OCI-LY7 (cell line): ENCODE results near the gene DNAH3. TPM values are rescaled to one million over a fixed set of nuclear protein-coding genes. Genes with fewer than 3 reads are reported as not detected.
"Not testable (repeated sequence)": the region's sequence is repeated elsewhere in the genome, so short reads cannot be mapped to it uniquely, and the experiment has no call there.

Experiments
- BruUV-seq: library from RNA; stranded (reverse); fragments of 400-500 nt; replicated peaks from 2 replicates; lab custom pipeline; 2021; lab: Mats Ljungman, UMichigan
- CTCF ChIA-PET: fragments of 300-600 bp; sonication (Branson Sonifier 250); formaldehyde crosslinking; loops from one replicate; lab custom pipeline; 2022; ENCODE audit warnings: antibody characterized with exemption; ENCODE audit not compliant: unreplicated experiment; lab: Charles Lee
- POLR2A ChIA-PET: fragments of 300-600 bp; sonication (Branson Sonifier 250); formaldehyde crosslinking; loops from one replicate; lab custom pipeline; 2022; ENCODE audit warnings: antibody characterized with exemption; lab: Charles Lee
- DNase-seq: peaks from one replicate; pipeline ENCODE4 v3.0.0-alpha.2; 2015; ENCODE audit warnings: low spot score
- H2AFZ ChIP-seq: fragments of 200-600 bp; sonication (generic), shearing (Covaris generic); 2 replicates; pipeline ENCODE4 v1.6.1; 2014; ENCODE audit warnings: mild to moderate bottlenecking, antibody characterized with exemption, low read length, moderate library complexity
- H3K27ac ChIP-seq: fragments of 200-600 bp; sonication (generic); 2 replicates; pipeline ENCODE4 v1.5.1; 2014; ENCODE audit warnings: mixed run types, low read depth, mild to moderate bottlenecking, moderate library complexity, low read length, inconsistent platforms; ENCODE audit not compliant: poor library complexity, severe bottlenecking
- H3K36me3 ChIP-seq: fragments of 200-600 bp; sonication (generic); 2 replicates; pipeline ENCODE4 v1.6.1; 2014; ENCODE audit warnings: mild to moderate bottlenecking, antibody characterized with exemption, low read length, moderate library complexity, mixed read lengths; ENCODE audit not compliant: insufficient read depth
- H3K4me1 ChIP-seq: fragments of 200-600 bp; sonication (generic); 2 replicates; pipeline ENCODE4 v1.5.1; 2014; ENCODE audit warnings: mild to moderate bottlenecking, low read length; ENCODE audit not compliant: insufficient read depth, poor library complexity, severe bottlenecking
- H3K4me2 ChIP-seq: fragments of 200-600 bp; sonication (generic); 2 replicates; pipeline ENCODE4 v1.6.1; 2014; ENCODE audit warnings: mild to moderate bottlenecking, low read length
- H3K4me3 ChIP-seq: fragments of 200-600 bp; sonication (generic); 2 replicates; pipeline ENCODE4 v1.5.1; 2014; ENCODE audit warnings: mild to moderate bottlenecking, low read depth, low read length; ENCODE audit not compliant: poor library complexity, severe bottlenecking
- H3K79me2 ChIP-seq: fragments of 200-600 bp; sonication (generic); 2 replicates; pipeline ENCODE4 v1.6.1; 2016; ENCODE audit warnings: low read depth, mild to moderate bottlenecking, low read length, moderate library complexity, mixed read lengths; ENCODE audit not compliant: insufficient read depth
- H3K9me2 ChIP-seq: fragments of 200-600 bp; sonication (generic); 2 replicates; pipeline ENCODE4 v1.6.1; 2016; ENCODE audit warnings: mild to moderate bottlenecking, low read length, mixed read lengths; ENCODE audit not compliant: insufficient read depth
- H3K9me3 ChIP-seq: fragments of 200-600 bp; sonication (generic); 2 replicates; pipeline ENCODE4 v1.6.1; 2014; ENCODE audit warnings: mild to moderate bottlenecking, mixed run types, low read length, mixed read lengths
- H4K20me1 ChIP-seq: fragments of 200-600 bp; sonication (generic); 2 replicates; pipeline ENCODE4 v1.6.1; 2014; ENCODE audit warnings: mild to moderate bottlenecking, antibody characterized with exemption, low read length, moderate library complexity, mixed read lengths; ENCODE audit not compliant: insufficient read depth
- CTCF ChIP-seq: fragments of 200-600 bp; sonication (generic); conservative IDR thresholded peaks from 2 replicates; pipeline ENCODE4 v1.5.1; 2014; ENCODE audit warnings: mild to moderate bottlenecking, antibody characterized with exemption, low read length, moderate library complexity, mixed read lengths
- EZH2phosphoT487 ChIP-seq: fragments of 200-600 bp; sonication (generic); IDR thresholded peaks from 2 replicates; pipeline ENCODE4 v1.6.1; 2018; ENCODE audit warnings: low read depth, borderline replicate concordance, mild to moderate bottlenecking, mixed run types, antibody characterized with exemption, low read length, moderate library complexity, mixed read lengths
- intact Hi-C: fragments of 100-400 bp; cut with micrococcal nuclease; formaldehyde crosslinking; loops from one replicate; pipeline ENCODE4 v1.10.0; 2022; ENCODE audit not compliant: unreplicated experiment
- total RNA-seq, 2 experiments: library from RNA; depleted of rRNA in 1 of 2; stranded (reverse); fragments of >200 nt in 1 of 2; shearing (Covaris generic) in 1 of 2; gene quantifications; 2 replicates each; pipeline ENCODE4 v1.2.3, GENCODE V29; 2014 to 2022

The DNAH3 gene
- total RNA-seq, 2 experiments from 2014 or later: not detected

- no peak overlapping the region for H3K4me3 ChIP-seq
- no peak overlapping the region for H3K27ac ChIP-seq
- ChIA-PET POLR2A (no interaction called here), CTCF (no interaction called here)
- no TSS peak for BruUV-seq
- TF ChIP-seq CTCF (no peak), EZH2phosphoT487 (no peak)
- intact Hi-C loops: no loop called here
- no peaks in the 10 kb centered on the region for H3K36me3 ChIP-seq
- DNase-seq: no peak
- no peaks in the 10 kb centered on the region for H3K79me2 ChIP-seq
- H3K4me2 ChIP-seq: no peak overlapping the region
- H2AFZ ChIP-seq: no peak overlapping the region
- H3K9me3 ChIP-seq: no peaks in the 10 kb centered on the region
- no peaks in the 10 kb centered on the region for H4K20me1 ChIP-seq
- H3K4me1 ChIP-seq: no peaks in the 10 kb centered on the region
- H3K9me2 ChIP-seq: no peaks in the 10 kb centered on the region
Observed at GRCh38 chr16:21069986-21070385, 80.7 kb downstream of the DNAH3 start.

DNA sequence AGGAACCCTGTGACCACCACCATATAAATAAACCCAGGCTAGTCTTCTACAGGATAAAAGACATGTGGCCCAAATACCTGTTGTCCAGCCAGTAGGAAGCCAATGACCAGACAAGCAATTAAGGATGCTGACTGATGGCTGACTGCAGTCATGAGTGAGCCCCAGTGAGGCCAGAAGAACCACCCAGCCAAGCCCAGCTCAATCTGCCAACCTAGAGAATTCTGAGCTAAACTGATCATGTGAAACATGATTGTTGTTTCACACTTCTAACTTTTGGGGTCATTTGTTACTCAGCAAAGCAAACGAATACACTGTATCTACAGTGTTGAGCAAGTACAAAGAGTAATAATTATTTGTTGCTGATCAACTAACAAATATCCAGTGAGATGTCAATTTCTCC, 86.4 kb downstream of the DNAH3 start:
- Histone ChIP-seq H3K4me1 (no peaks in the 10 kb centered on the region), H3K36me3 (no peaks in the 10 kb centered on the region), H3K27ac (no peak overlapping the region), H3K79me2 (no peaks in the 10 kb centered on the region), H3K4me2 (no peak overlapping the region), H4K20me1 (no peaks in the 10 kb centered on the region), H3K9me2 (no peaks in the 10 kb centered on the region), H2AFZ (no peak overlapping the region), H3K4me3 (no peak overlapping the region), H3K9me3 (no peaks in the 10 kb centered on the region)
- ChIA-PET POLR2A (no interaction called here), CTCF (no interaction called here)
- no peak for DNase-seq
- intact Hi-C loops: no loop called here
- BruUV-seq: no TSS peak
- TF ChIP-seq CTCF (no peak), EZH2phosphoT487 (no peak)

DNA sequence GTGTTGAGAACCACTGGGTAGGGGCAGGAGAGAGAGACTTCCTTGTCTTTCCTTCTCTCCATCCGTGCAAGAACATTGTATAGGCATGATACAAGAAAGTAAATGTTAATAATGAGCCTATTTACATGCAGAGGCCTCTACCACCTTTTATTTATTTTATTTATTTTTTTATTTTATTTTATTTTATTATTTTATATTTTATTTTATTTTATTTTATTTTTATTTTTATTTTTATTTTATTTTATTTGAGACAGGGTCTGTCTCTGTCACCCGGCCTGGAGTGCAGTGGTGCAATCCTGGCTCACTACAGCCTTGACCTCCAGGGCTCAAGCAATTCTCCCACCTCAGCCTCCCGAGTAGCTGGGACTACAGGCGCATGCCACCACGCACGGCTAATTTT, 87.3 kb downstream of the DNAH3 start:
- POLR2A ChIA-PET: interaction anchor here (0.6 kb wide), 1 partner anchor 1944 kb away, joined by 4 read pairs; no protein-coding TSS in a partner anchor

More for the DNA sequence above, 87.3 kb downstream of the DNAH3 start:
- H3K27ac ChIP-seq, H3K4me1 ChIP-seq, H3K9me3 ChIP-seq, DNase-seq, intact Hi-C loops, CTCF ChIA-PET, H2AFZ ChIP-seq, H3K9me2 ChIP-seq, H3K79me2 ChIP-seq, H3K4me3 ChIP-seq, H3K36me3 ChIP-seq, H3K4me2 ChIP-seq, BruUV-seq, H4K20me1 ChIP-seq: not testable (repeated sequence)
